HG03558 (cell line): ENCODE measurements around the gene MORN5.

Experiments
- ATAC-seq: cut with Tn5 transposase; IDR thresholded peaks from one replicate; pipeline ENCODE4 v1.9.1; 2021; ENCODE audit warnings: moderate number of reproducible peaks; ENCODE audit not compliant: unreplicated experiment; ENCODE audit errors: extremely low read depth

The MORN5 gene

GRCh38 chr9:122140368-122141193 lies 19.1 kb upstream of the MORN5 start:
- ATAC-seq = no peak

GRCh38 chr9:122141671-122142070 lies 18.0 kb upstream of the MORN5 start:
- no peak for ATAC-seq

- ATAC-seq = no peak
Measured at GRCh38 chr9:122143296-122143695, 16.4 kb upstream of the MORN5 start.

- no peak for ATAC-seq
Measured at GRCh38 chr9:122143876-122144405, 15.8 kb upstream of the MORN5 start.

- ATAC-seq = no peak
Measured at GRCh38 chr9:122144836-122145591, 14.7 kb upstream of the MORN5 start.

GRCh38 chr9:122145592-122145863 lies 14.2 kb upstream of the MORN5 start:
- ATAC-seq = no peak

- ATAC-seq = no peak
Measured at GRCh38 chr9:122151267-122151828, 8.4 kb upstream of the MORN5 start.

GRCh38 chr9:122155796-122156195 lies 3.9 kb upstream of the MORN5 start:
- no peak for ATAC-seq

GRCh38 chr9:122158202-122158601 lies 1.5 kb upstream of the MORN5 start:
- peak; percentile 40 for ATAC-seq

GRCh38 chr9:122159925-122160246 lies 178 bp downstream of the MORN5 start:
- ATAC-seq = no peak

GRCh38 chr9:122162415-122162814 lies 2.7 kb downstream of the MORN5 start:
- no peak for ATAC-seq

GRCh38 chr9:122164286-122164685 lies 4.6 kb downstream of the MORN5 start:
- ATAC-seq = no peak

- ATAC-seq = no peak
Measured at GRCh38 chr9:122168356-122168755, 8.6 kb downstream of the MORN5 start.

GRCh38 chr9:122172131-122172530 lies 12.4 kb downstream of the MORN5 start:
- no peak for ATAC-seq

- no peak for ATAC-seq
Measured at GRCh38 chr9:122173670-122174069, 14.0 kb downstream of the MORN5 start.

GRCh38 chr9:122176916-122177315 lies 17.2 kb downstream of the MORN5 start:
- no peak for ATAC-seq

- no peak for ATAC-seq
Measured at GRCh38 chr9:122179054-122179689, 19.5 kb downstream of the MORN5 start.

GRCh38 chr9:122179690-122180074 lies 20.0 kb downstream of the MORN5 start:
- ATAC-seq = no peak

- ATAC-seq = no peak
Measured at GRCh38 chr9:122180633-122181032, 20.9 kb downstream of the MORN5 start.

GRCh38 chr9:122183501-122183900 lies 23.8 kb downstream of the MORN5 start:
- ATAC-seq = no peak

- no peak for ATAC-seq
Measured at GRCh38 chr9:122184551-122184950, 24.8 kb downstream of the MORN5 start.
